GM19043 (cell line): ENCODE results near the gene OR10G7.
"Not testable (repeated sequence)": the region's sequence is repeated elsewhere in the genome, so short reads cannot be mapped to it uniquely, and the experiment has no call there.

ENCODE experiments used
- ATAC-seq: cut with Tn5 transposase; IDR thresholded peaks from one replicate; pipeline ENCODE4 v1.9.1; 2021; ENCODE audit warnings: low read depth; ENCODE audit not compliant: unreplicated experiment

Gene OR10G7

DNA sequence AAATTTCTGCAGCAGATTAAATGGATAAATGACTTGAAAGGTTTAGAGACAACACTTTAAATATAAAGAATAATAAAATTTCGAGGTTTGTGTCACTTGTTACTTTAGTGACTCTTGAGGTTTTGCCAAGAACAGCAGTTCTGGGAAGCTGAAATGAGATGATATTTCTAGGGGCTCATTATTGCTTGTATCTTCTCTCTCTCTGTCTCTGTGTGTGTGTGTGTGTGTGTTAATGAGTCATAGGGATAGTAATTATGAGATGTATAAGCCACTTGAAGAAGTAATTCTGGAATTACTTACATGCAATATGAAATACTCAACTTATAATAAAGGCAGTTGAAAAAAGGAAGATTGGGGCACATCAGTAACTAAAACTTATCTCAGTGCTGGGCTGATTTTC is 9.6 kb upstream of the OR10G7 start:
- no peak for ATAC-seq

DNA sequence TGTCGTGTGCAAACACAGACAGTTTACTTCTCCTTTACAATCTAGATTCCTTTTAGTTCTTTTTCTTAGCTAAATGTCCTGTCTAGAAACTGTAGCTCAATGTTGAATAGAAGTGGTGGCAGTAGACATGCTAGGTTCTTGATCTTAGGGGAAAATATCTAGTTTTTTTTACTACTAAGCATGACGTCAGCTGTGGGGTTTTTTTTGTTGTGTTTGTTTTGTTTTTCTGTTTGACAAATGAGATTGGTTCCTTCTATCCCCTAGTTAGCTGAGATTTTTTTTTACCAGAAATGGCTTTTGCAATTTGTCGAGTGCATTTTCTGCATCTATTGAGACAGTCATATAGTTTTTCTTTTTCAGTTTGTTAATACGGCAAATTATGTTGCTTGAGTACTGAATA is 2.3 kb upstream of the OR10G7 start:
- ATAC-seq, result no peak

DNA sequence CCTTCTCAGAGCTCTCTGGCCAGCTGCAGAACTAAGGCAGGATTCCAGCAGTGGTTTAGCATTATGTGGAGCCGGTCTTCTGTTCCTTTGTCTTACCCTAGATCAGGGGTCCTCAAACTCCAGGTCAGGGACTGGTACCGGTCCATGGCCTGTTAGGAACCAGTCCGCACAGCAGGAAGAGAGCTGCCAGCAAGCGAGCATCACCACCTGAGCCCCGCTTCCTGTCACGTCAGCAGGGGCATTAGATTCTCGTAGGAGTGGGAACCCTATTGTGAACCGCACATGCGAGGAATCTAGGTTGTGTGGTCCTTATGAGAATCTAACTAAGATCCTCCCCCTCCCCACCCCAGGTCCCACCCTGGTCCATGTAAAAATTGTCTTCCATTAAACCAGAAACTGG is 1.6 kb downstream of the OR10G7 start:
- no peak for ATAC-seq

DNA sequence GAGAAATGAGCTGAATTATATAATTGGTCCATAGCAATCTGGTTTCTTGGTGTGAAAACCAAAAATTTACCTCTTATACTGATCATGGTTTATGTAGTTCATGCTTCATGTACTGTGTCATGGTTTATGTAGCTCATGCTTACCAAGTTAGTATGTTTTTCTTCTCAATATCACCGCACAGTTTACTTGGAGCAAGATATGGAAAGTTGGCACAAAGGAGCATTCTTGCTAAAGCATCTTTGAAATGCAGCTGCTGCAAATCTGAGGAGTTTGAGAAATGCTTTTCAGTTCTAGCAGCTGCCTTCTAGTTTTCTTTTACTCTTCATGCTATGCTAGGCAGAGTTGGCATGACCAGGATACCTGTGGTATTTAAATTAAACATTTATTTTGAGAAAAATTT is 4.5 kb downstream of the OR10G7 start:
- ATAC-seq, result no peak

DNA sequence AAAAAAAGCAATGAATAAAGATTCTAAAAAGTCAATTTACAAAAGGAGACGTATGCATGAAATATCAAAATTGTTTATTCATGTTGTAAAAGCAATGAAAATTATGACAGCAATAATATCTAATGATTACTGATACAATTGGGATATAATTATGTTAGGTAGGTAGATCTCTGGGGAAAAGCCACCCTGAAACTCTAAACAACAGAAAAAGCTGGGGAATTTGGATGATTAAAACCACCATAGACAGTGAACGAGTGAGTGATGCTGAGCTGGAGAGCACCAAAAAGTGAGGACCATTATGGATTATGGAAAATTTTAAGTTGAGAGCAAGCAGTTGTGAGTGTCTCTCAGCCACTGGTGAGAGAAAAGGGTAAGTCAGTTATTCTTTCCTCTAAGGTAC is 14.6 kb downstream of the OR10G7 start, which contains the start of gene OR10G8:
TSS of gene OR10G8 (plus strand) at position 301 of the 400 bp plus-strand sequence. CDS start 2,825 bp downstream, outside the sequence.
- no peak for ATAC-seq

DNA sequence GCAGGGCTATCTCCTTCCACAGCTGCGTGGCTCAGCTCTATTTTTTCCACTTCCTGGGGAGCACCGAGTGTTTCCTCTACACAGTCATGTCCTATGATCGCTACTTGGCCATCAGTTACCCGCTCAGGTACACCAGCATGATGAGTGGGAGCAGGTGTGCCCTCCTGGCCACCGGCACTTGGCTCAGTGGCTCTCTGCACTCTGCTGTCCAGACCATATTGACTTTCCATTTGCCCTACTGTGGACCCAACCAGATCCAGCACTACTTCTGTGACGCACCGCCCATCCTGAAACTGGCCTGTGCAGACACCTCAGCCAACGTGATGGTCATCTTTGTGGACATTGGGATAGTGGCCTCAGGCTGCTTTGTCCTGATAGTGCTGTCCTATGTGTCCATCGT is 25.3 kb downstream of the OR10G7 start:
- ATAC-seq, result not testable (repeated sequence)

DNA sequence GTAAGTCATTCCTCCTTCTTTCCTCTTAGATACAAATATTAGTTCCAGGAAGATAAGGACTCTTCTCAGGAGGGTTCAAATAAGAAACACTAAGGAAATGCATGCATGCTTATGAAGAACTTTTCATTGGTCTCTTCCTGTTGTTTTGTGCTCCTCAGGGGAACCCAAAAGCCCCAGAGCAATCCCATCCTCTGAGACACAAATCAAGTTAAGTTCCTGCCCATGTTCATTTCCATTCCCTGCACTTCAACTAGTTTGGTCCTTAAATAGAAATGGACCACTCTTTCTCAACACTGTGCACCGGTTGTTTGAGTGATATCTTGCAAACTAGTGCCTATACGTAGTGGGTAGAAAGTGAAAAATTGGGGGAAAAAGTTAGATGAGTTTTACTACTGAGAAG is 28.4 kb downstream of the OR10G7 start, which contains the start of gene OR10G4:
TSS of gene OR10G4 (plus strand) at position 301 of the 400 bp plus-strand sequence. CDS start 2,578 bp downstream, outside the sequence.
- no peak for ATAC-seq

DNA sequence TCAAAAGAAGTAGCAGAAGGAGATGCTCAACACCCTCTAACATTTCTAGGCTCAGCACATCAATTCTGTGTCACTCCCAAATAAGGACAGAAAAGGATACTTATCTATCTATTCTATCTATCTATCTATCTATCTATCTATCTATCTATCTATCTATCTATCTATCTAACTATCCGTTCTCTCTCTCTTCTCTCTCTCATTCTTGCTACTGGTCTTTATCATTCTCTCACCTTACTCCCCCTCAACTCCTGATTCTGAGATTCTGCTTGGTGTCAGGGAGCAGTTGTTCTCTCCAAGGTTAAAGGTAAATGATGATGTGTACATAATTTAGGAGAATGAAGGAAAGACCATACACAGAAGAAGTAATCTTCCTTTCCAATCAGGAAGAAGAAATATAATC is 46.0 kb downstream of the OR10G7 start, which contains the start of gene OR10G6:
TSS of gene OR10G6 (minus strand) at position 43 of the 400 bp plus-strand sequence. CDS start at position 43, 0 bp downstream.
- ATAC-seq, result no peak
